HepG2 (cell line): ENCODE measurements around the gene SLC25A15. TPM values are rescaled to one million over a fixed set of nuclear protein-coding genes. Genes with fewer than 3 reads are reported as not detected.
"Not testable (repeated sequence)": the region's sequence is repeated elsewhere in the genome, so short reads cannot be mapped to it uniquely, and the experiment has no call there.

ENCODE experiments used
- ATF3 ChIP-seq: sonication (generic); formaldehyde crosslinking; IDR thresholded peaks from 2 replicates; pipeline ENCODE4 v1.4.0; 2020; ENCODE audit warnings: missing genetic modification reagents
- EHMT2 ChIP-seq: fragments of 200-600 bp; sonication (generic); IDR thresholded peaks from 2 replicates; pipeline ENCODE4 v1.7.0; 2017; ENCODE audit warnings: antibody characterized with exemption, low read depth, low read length, borderline replicate concordance
- FOSL2 ChIP-seq: sonication (generic); formaldehyde crosslinking; IDR thresholded peaks from 2 replicates; pipeline ENCODE4 v1.4.0; 2020; ENCODE audit warnings: missing genetic modification reagents
- FOXP1 ChIP-seq, 2 experiments: fragments of 450-650 bp in 1 of 2; IDR thresholded peaks; 2 replicates each; pipeline ENCODE4 v1.6.1; 2017 to 2018; ENCODE audit warnings: antibody characterized with exemption in 1 of 2
- FOXP4 ChIP-seq: sonication (generic); formaldehyde crosslinking; IDR thresholded peaks from 2 replicates; pipeline ENCODE4 v1.4.0; 2020; ENCODE audit warnings: missing genetic modification reagents
- HOXA5 ChIP-seq: sonication (generic); formaldehyde crosslinking; IDR thresholded peaks from 2 replicates; pipeline ENCODE4 v1.4.0; 2020; ENCODE audit warnings: missing genetic modification reagents
- KAT8 ChIP-seq: IDR thresholded peaks from 2 replicates; pipeline ENCODE4 v1.6.1; 2016; ENCODE audit warnings: missing genetic modification reagents, missing compliant biosample characterization
- KDM1A ChIP-seq: IDR thresholded peaks from 2 replicates; pipeline ENCODE4 v1.6.1; 2016; ENCODE audit warnings: missing compliant biosample characterization
- PHF8 ChIP-seq: sonication (generic); formaldehyde crosslinking; IDR thresholded peaks from 2 replicates; pipeline ENCODE4 v1.5.0; 2020; ENCODE audit warnings: missing genetic modification reagents
- POGZ ChIP-seq: sonication (generic); formaldehyde crosslinking; IDR thresholded peaks from 2 replicates; pipeline ENCODE4 v1.4.0; 2020; ENCODE audit warnings: mild to moderate bottlenecking, missing genetic modification reagents
- RXRA ChIP-seq: sonication (generic); formaldehyde crosslinking; IDR thresholded peaks from 2 replicates; pipeline ENCODE4 v1.5.1; 2020; ENCODE audit warnings: missing genetic modification reagents
- TEAD3 ChIP-seq: optimal IDR thresholded peaks from 2 replicates; pipeline ENCODE3; 2016; ENCODE audit warnings: borderline replicate concordance
- YEATS2 ChIP-seq: sonication (generic); formaldehyde crosslinking; IDR thresholded peaks from 2 replicates; pipeline ENCODE4 v1.4.0; 2020; ENCODE audit warnings: missing genetic modification reagents, borderline replicate concordance
- ZNF121 ChIP-seq: sonication (generic); formaldehyde crosslinking; IDR thresholded peaks from 2 replicates; pipeline ENCODE4 v1.5.0; 2020; ENCODE audit warnings: mild to moderate bottlenecking, missing genetic modification reagents
- ZNF225 ChIP-seq: sonication (generic); formaldehyde crosslinking; IDR thresholded peaks from 2 replicates; pipeline ENCODE4 v1.4.0; 2020; ENCODE audit warnings: mild to moderate bottlenecking, missing genetic modification reagents
- ZNF230 ChIP-seq: sonication (generic); formaldehyde crosslinking; IDR thresholded peaks from 2 replicates; pipeline ENCODE4 v1.4.0; 2020; ENCODE audit warnings: mild to moderate bottlenecking, missing genetic modification reagents
- ZNF264 ChIP-seq: sonication (generic); formaldehyde crosslinking; IDR thresholded peaks from 2 replicates; pipeline ENCODE4 v1.4.0; 2020; ENCODE audit warnings: missing genetic modification reagents
- ZNF354B ChIP-seq: sonication (generic); formaldehyde crosslinking; IDR thresholded peaks from 2 replicates; pipeline ENCODE4 v1.8.0; 2022; ENCODE audit warnings: mild to moderate bottlenecking, missing genetic modification reagents
- ZNF460 ChIP-seq: sonication (generic); formaldehyde crosslinking; IDR thresholded peaks from 2 replicates; pipeline ENCODE4 v1.5.1; 2020; ENCODE audit warnings: missing genetic modification reagents, mild to moderate bottlenecking, borderline replicate concordance
- ZNF605 ChIP-seq: sonication (generic); formaldehyde crosslinking; IDR thresholded peaks from 2 replicates; pipeline ENCODE4 v1.8.0; 2022; ENCODE audit warnings: mild to moderate bottlenecking, missing genetic modification reagents
- ZNF629 ChIP-seq: sonication (generic); formaldehyde crosslinking; conservative IDR thresholded peaks from 2 replicates; pipeline ENCODE4 v1.5.0; 2020; ENCODE audit warnings: missing genetic modification reagents
- ZNF670 ChIP-seq: sonication (generic); formaldehyde crosslinking; IDR thresholded peaks from 2 replicates; pipeline ENCODE4 v1.8.0; 2022; ENCODE audit warnings: mild to moderate bottlenecking, missing genetic modification reagents, borderline replicate concordance
- polyA plus RNA-seq, 8 experiments: library from polyadenylated mRNA; depleted of rRNA in 3 of 8; stranded (reverse) in 7 of 8; unstranded in 1 of 8; fragments of >200 nt; fragmentation: Illumina TruSeq in 4 of 8; extraction: Trizol in 4 of 8; gene quantifications; 2 replicates each; pipeline versions ENCODE4 v1.2.1 to v1.2.3, GENCODE V29; 2011 to 2016; ENCODE audit warnings: low read depth in 4 of 8, missing spikeins in 1 of 8, mixed read lengths in 1 of 8; ENCODE audit not compliant: insufficient read depth in 1 of 8
- total RNA-seq, 5 experiments: library from RNA; depleted of rRNA; stranded (reverse); fragments of >200 nt; fragmentation: Illumina TruSeq; extraction: Trizol; gene quantifications; 2 replicates each; pipeline ENCODE4 v1.2.3, GENCODE V29; 2016; ENCODE audit warnings: low read depth in 1 of 5
- TF ChIP-seq, protein P1 (sequence below): sonication (generic); formaldehyde crosslinking; IDR thresholded peaks from 2 replicates; pipeline ENCODE4 v1.5.0; 2020; ENCODE audit warnings: mild to moderate bottlenecking, missing genetic modification reagents
- TF ChIP-seq, protein P2 (sequence below): sonication (generic); formaldehyde crosslinking; IDR thresholded peaks from 2 replicates; pipeline ENCODE4 v1.4.0; 2020; ENCODE audit warnings: mild to moderate bottlenecking, missing genetic modification reagents

Gene SLC25A15
- total and polyA plus RNA-seq, 2 of the 13 experiments (the other 11 are each of a cell fraction or from before 2014, with no cell fraction given) = 17.3 to 39.1 TPM

- TF ChIP-seq FOSL2 (CRISPR knock-in tag) = peak; percentile 68
- TF ChIP-seq TEAD3 (CRISPR knock-in tag) = peak; percentile 20
- 0 out of 2 replicates have a peak, but pooled peaks have one; percentile 17 for TF ChIP-seq ZNF605 (CRISPR knock-in tag)
- TF ChIP-seq ZNF225 (CRISPR knock-in tag) = 0 out of 2 replicates have a peak, but pooled peaks have one; percentile 10
- TF ChIP-seq, protein P1, sequence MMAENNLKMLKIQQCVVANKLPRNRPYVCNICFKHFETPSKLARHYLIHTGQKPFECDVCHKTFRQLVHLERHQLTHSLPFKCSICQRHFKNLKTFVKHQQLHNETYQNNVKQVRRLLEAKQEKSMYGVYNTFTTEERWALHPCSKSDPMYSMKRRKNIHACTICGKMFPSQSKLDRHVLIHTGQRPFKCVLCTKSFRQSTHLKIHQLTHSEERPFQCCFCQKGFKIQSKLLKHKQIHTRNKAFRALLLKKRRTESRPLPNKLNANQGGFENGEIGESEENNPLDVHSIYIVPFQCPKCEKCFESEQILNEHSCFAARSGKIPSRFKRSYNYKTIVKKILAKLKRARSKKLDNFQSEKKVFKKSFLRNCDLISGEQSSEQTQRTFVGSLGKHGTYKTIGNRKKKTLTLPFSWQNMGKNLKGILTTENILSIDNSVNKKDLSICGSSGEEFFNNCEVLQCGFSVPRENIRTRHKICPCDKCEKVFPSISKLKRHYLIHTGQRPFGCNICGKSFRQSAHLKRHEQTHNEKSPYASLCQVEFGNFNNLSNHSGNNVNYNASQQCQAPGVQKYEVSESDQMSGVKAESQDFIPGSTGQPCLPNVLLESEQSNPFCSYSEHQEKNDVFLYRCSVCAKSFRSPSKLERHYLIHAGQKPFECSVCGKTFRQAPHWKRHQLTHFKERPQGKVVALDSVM (CRISPR knock-in tag) = peak; percentile 100
- peak; percentile 68; the same call in 1 of the 2 replicates for TF ChIP-seq ZNF230 (CRISPR knock-in tag)
- TF ChIP-seq ZNF629 (CRISPR knock-in tag) = 0 out of 2 replicates have a peak, but pooled peaks have one; percentile 16
- TF ChIP-seq, protein P2, sequence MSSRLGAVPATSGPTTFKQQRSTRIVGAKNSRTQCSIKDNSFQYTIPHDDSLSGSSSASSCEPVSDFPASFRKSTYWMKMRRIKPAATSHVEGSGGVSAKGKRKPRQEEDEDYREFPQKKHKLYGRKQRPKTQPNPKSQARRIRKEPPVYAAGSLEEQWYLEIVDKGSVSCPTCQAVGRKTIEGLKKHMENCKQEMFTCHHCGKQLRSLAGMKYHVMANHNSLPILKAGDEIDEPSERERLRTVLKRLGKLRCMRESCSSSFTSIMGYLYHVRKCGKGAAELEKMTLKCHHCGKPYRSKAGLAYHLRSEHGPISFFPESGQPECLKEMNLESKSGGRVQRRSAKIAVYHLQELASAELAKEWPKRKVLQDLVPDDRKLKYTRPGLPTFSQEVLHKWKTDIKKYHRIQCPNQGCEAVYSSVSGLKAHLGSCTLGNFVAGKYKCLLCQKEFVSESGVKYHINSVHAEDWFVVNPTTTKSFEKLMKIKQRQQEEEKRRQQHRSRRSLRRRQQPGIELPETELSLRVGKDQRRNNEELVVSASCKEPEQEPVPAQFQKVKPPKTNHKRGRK (CRISPR knock-in tag) = 0 out of 2 replicates have a peak, but pooled peaks have one; percentile 7
- 0 out of 2 replicates have a peak, but pooled peaks have one; percentile 37 for TF ChIP-seq ATF3 (CRISPR knock-in tag)
- TF ChIP-seq ZNF354B (CRISPR knock-in tag) = 0 out of 2 replicates have a peak, but pooled peaks have one; percentile 45
- TF ChIP-seq POGZ (CRISPR knock-in tag) = peak; percentile 36; the same call in 1 of the 2 replicates
- TF ChIP-seq ZNF460 (CRISPR knock-in tag) = peak; percentile 92
- TF ChIP-seq PHF8 (CRISPR knock-in tag) = peak; percentile 59; the same call in 1 of the 2 replicates
- TF ChIP-seq KAT8 (CRISPR knock-in tag) = peak; percentile 63
- TF ChIP-seq KDM1A (CRISPR knock-in tag) = peak; percentile 59; the same call in 1 of the 2 replicates
- TF ChIP-seq FOXP4 (CRISPR knock-in tag) = peak; percentile 61
- peak; percentile 99 for TF ChIP-seq ZNF121
- TF ChIP-seq FOXP1 (IDR thresholded peaks at IDR 0.05) = not testable (repeated sequence)
- TF ChIP-seq FOXP1 (CRISPR knock-in tag; IDR thresholded peaks at IDR 0.05) = peak; percentile 55; the same call in 1 of the 2 replicates
- TF ChIP-seq ZNF264 = 0 out of 2 replicates have a peak, but pooled peaks have one; percentile 15
- TF ChIP-seq ZNF670 (CRISPR knock-in tag) = 0 out of 2 replicates have a peak, but pooled peaks have one; percentile 49
- 0 out of 2 replicates have a peak, but pooled peaks have one; percentile 10 for TF ChIP-seq HOXA5 (CRISPR knock-in tag)
- 0 out of 2 replicates have a peak, but pooled peaks have one; percentile 31 for TF ChIP-seq EHMT2
- 0 out of 2 replicates have a peak, but pooled peaks have one; percentile 44 for TF ChIP-seq YEATS2
- peak; percentile 33; the same call in 1 of the 2 replicates for TF ChIP-seq RXRA (CRISPR knock-in tag)
Observed at GRCh38 chr13:40788540-40789274, 704 bp upstream of the SLC25A15 start (continued).
